ENCODE results near the gene TBC1D8.

DNA sequence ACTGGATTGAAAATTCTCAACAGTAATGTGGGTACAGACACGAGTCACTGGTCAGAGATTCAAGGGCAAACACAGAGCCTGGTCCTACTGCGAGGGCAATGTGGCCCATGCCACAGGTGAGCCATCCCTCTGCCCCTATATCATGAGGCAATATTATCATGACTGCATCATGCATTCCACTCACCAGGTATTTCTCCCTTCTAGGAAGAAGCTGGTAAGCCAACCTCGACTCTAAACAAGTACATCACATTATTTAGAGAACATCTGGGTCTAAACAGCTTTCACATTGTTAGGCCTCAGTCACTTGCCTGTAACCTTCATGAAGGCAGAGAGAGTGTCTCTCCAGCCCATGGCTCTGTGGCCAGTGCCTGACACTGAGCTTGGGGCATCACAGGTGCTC lies 163.6 kb downstream of the TBC1D8 start:
- TF ChIP-seq CTCF (conservative IDR thresholded peaks at IDR 0.05) (no peak), ZFX (IDR thresholded peaks at IDR 0.05) (no peak)
